Lower leg skin (tissue), 4 donors: ENCODE data around the gene RAP2C. TPM values are rescaled to one million over a fixed set of nuclear protein-coding genes. Genes with fewer than 3 reads are reported as not detected.
A peak's percentile ranks its signal among the peaks of the same experiment; 100 is the strongest.

ENCODE experiments used
- DNase-seq, 2 donors: peaks; one replicate each; pipeline ENCODE4 v3.0.0-alpha.2; 2019; ENCODE audit warnings: low spot score in 2 of 2
- H3K4me3 ChIP-seq: fragments of 200-600 bp; sonication (generic); 2 replicates; pipeline ENCODE4 v1.5.1; 2017; ENCODE audit warnings: mild to moderate bottlenecking, low read depth; ENCODE audit not compliant: poor library complexity, severe bottlenecking
- POLR2A ChIP-seq, 2 donors: fragments of 450-650 bp; IDR thresholded peaks; one replicate each; pipeline ENCODE4 v1.6.1; 2016 to 2017; ENCODE audit warnings: antibody characterized with exemption in 2 of 2, mild to moderate bottlenecking in 1 of 2, moderate library complexity in 1 of 2
- WGBS, 2 donors: methylation state at CpG; one replicate each; pipeline ENCODE4 v1.1.5; 2018; 5-methylcytosine and 5-hydroxymethylcytosine counted together
- intact Hi-C: fragments of 100-400 bp; cut with DNase I; formaldehyde crosslinking; loops from one replicate; pipeline ENCODE4 v1.15.0; 2023; ENCODE audit warnings: low total_unique reads
- total RNA-seq, 4 donors: library from RNA; depleted of rRNA; stranded (reverse); fragments of >200 nt; gene quantifications; one replicate each; pipeline ENCODE4 v1.1.0, GENCODE V29; 2016
- TF ChIP-seq, protein P1 (sequence below), 3 donors: fragments of 450-650 bp; IDR thresholded peaks; one replicate each; pipeline ENCODE4 v1.5.1; 2016; ENCODE audit warnings: antibody characterized with exemption in 3 of 3, mild to moderate bottlenecking in 3 of 3, moderate library complexity in 2 of 3

Gene RAP2C
- total RNA-seq, 4 donors from 2014 or later: 12.7 to 14.1 (median 13.6) TPM

- H3K4me3 ChIP-seq: no peak overlapping the region
- 20 to 43% methylated on average over 4 to 7 of the region's 7 CpGs for WGBS, 2 donors
- TF ChIP-seq POLR2A (IDR thresholded peaks at IDR 0.05): no peak
- TF ChIP-seq, protein P1, sequence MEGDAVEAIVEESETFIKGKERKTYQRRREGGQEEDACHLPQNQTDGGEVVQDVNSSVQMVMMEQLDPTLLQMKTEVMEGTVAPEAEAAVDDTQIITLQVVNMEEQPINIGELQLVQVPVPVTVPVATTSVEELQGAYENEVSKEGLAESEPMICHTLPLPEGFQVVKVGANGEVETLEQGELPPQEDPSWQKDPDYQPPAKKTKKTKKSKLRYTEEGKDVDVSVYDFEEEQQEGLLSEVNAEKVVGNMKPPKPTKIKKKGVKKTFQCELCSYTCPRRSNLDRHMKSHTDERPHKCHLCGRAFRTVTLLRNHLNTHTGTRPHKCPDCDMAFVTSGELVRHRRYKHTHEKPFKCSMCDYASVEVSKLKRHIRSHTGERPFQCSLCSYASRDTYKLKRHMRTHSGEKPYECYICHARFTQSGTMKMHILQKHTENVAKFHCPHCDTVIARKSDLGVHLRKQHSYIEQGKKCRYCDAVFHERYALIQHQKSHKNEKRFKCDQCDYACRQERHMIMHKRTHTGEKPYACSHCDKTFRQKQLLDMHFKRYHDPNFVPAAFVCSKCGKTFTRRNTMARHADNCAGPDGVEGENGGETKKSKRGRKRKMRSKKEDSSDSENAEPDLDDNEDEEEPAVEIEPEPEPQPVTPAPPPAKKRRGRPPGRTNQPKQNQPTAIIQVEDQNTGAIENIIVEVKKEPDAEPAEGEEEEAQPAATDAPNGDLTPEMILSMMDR (IDR thresholded peaks at IDR 0.05): no peak
- intact Hi-C loops: no loop called here
- peak in 1 of 2 donors; percentile 16 for DNase-seq
Measured at GRCh38 chrX:132181364-132181763, 37.9 kb downstream of the RAP2C start.

DNA sequence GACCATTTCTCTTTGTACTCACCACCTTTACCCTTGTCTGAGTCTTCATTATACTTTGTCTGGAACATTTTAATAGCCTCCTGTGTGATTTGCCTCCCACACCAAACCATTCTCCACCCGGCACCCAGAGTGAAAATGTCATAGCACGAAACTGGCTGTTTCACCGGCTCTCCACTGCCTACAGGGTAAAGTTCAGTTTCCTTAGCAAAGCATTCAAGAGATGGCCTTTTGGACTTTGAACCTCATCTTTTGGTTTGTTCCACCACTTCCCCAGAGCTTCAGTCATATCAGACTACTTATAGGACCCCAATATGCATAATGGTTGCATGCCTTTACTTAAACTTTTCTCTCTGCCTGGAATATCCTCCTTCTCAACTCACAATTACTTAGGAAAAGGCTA lies 38.3 kb downstream of the RAP2C start:
- TF ChIP-seq, protein P1 (IDR thresholded peaks at IDR 0.05): no peak
- no peak for TF ChIP-seq POLR2A (IDR thresholded peaks at IDR 0.05)
- no peak for DNase-seq
- H3K4me3 ChIP-seq: no peak overlapping the region
- 72 to 84% methylated on average over 3 of the region's 3 CpGs for WGBS, 2 donors
- intact Hi-C loops: no loop called here

GRCh38 chrX:132173647-132174046 lies 45.6 kb downstream of the RAP2C start:
- WGBS, 2 donors: 40 to 85% methylated on average over 1 of the region's 1 CpG
- no peak for DNase-seq
- no peak overlapping the region for H3K4me3 ChIP-seq
- intact Hi-C loops: no loop called here
- TF ChIP-seq POLR2A (IDR thresholded peaks at IDR 0.05): no peak
- TF ChIP-seq, protein P1 (IDR thresholded peaks at IDR 0.05): no peak

DNA sequence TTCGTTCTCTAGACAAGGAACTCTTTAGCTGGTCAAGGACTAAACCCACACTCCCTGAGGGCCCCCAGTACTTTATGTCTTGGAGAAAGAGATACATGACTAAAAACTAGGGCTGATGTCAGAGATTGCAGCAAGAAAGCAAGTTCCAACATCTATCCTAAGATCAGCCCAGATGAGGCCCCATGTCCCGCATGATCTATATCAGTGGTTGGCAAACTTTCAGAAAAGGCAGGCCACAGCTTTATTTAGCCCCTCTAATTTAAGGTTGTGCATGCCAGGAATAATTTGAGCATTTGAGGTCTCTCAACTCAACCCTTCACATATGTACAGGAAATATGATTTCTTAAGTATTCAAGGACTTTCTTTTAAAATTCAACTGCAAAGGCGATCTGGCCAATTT lies 47.4 kb downstream of the RAP2C start:
- TF ChIP-seq POLR2A (IDR thresholded peaks at IDR 0.05): no peak
- TF ChIP-seq, protein P1 (IDR thresholded peaks at IDR 0.05): no peak
- no peak overlapping the region for H3K4me3 ChIP-seq
- 66 to 69% methylated on average over 3 of the region's 3 CpGs for WGBS, 2 donors
- no peak for DNase-seq
- intact Hi-C loops: no loop called here

- 45 to 67% methylated on average over 3 of the region's 3 CpGs for WGBS, 2 donors
Measured at GRCh38 chrX:132171478-132171877, 47.8 kb downstream of the RAP2C start.

GRCh38 chrX:132169554-132169953 lies 49.7 kb downstream of the RAP2C start:
- TF ChIP-seq, protein P1 (IDR thresholded peaks at IDR 0.05): no peak
- WGBS, 2 donors: 59 to 63% methylated on average over 3 of the region's 3 CpGs
- intact Hi-C loops: no loop called here
- no peak for DNase-seq
- H3K4me3 ChIP-seq: no peak overlapping the region

More at GRCh38 chrX:132171478-132171877, 47.8 kb downstream of the RAP2C start:
- H3K4me3 ChIP-seq: no peak overlapping the region
- intact Hi-C loops: no loop called here
- TF ChIP-seq, protein P1 (IDR thresholded peaks at IDR 0.05): no peak
- no peak for TF ChIP-seq POLR2A (IDR thresholded peaks at IDR 0.05)
- DNase-seq: no peak
